Stomach (tissue), 9 donors: ENCODE measurements around the gene SGMS1. TPM values are rescaled to one million over a fixed set of nuclear protein-coding genes. Genes with fewer than 3 reads are reported as not detected.

ENCODE experiments used
- DNase-seq, 2 donors: peaks; one replicate each; pipeline versions ENCODE4 v3.0.0 to v3.0.0-alpha.2; 2013 to 2019
- H3K27ac ChIP-seq, 5 donors: fragments of 200-600 bp in 4 of 5; sonication (generic) in 4 of 5; one replicate each; pipeline ENCODE4 v1.5.1; 2013 to 2019; ENCODE audit warnings: mild to moderate bottlenecking in 1 of 5, moderate library complexity in 1 of 5
- H3K27me3 ChIP-seq, 3 donors: fragments of 200-600 bp; sonication (generic); one replicate each; pipeline ENCODE4 v1.5.1; 2017 to 2019; ENCODE audit warnings: mixed run types in 1 of 3
- H3K36me3 ChIP-seq, 4 donors: fragments of 200-600 bp; sonication (generic); 1 replicate in 3 of 4; 2 replicates in 1 of 4; pipeline ENCODE4 v1.5.1; 2016 to 2019
- H3K4me1 ChIP-seq, 4 donors: fragments of 200-600 bp; sonication (generic); one replicate each; pipeline ENCODE4 v1.5.1; 2016 to 2019
- H3K4me3 ChIP-seq, 4 donors: fragments of 200-600 bp; sonication (generic) in 3 of 4; one replicate each; pipeline ENCODE4 v1.5.1; 2016 to 2019; ENCODE audit warnings: mild to moderate bottlenecking in 1 of 4
- H3K9me3 ChIP-seq, 4 donors: fragments of 200-600 bp; sonication (generic); one replicate each; pipeline ENCODE4 v1.5.1; 2016 to 2019
- EP300 ChIP-seq: sonication (generic); formaldehyde crosslinking; IDR thresholded peaks from one replicate; pipeline ENCODE4 v1.6.1; 2017; ENCODE audit warnings: antibody characterized with exemption
- POLR2A ChIP-seq, 4 donors: fragments of 450-650 bp; IDR thresholded peaks; one replicate each; pipeline ENCODE4 v1.6.1; 2016; ENCODE audit warnings: antibody characterized with exemption in 4 of 4, control low read depth in 2 of 4, mild to moderate bottlenecking in 1 of 4, moderate library complexity in 1 of 4
- POLR2AphosphoS5 ChIP-seq, 3 donors: sonication (generic); formaldehyde crosslinking; IDR thresholded peaks; one replicate each; pipeline ENCODE4 v1.6.1; 2016; ENCODE audit warnings: antibody characterized with exemption in 3 of 3
- WGBS, 5 donors: extraction: QIAGEN DNeasy Blood & Tissue Kit in 3 of 5; methylation state at CpG; one replicate each; pipeline versions ENCODE4 v1.1.5 to v1.1.7; 2013 to 2018; 5-methylcytosine and 5-hydroxymethylcytosine counted together
- intact Hi-C: fragments of 100-400 bp; cut with DNase I; formaldehyde crosslinking; loops from one replicate; pipeline ENCODE4 v1.15.1; 2023; ENCODE audit warnings: low total_unique reads
- polyA plus RNA-seq, 3 donors: library from polyadenylated mRNA; stranded (reverse); fragments of 200-250 nt; gene quantifications; one replicate each; pipeline ENCODE4 v1.2.3, GENCODE V29; 2013
- total RNA-seq, 5 donors: library from RNA; depleted of rRNA; stranded (reverse); fragments of >200 nt; gene quantifications; one replicate each; pipeline versions ENCODE4 v1.1.0 to v1.2.3, GENCODE V29; 2014 to 2016
- TF ChIP-seq, protein P1 (sequence below), 7 experiments: fragments of 450-650 bp in 4 of 7; fragments of 200-600 bp in 3 of 7; sonication (generic) in 3 of 7; IDR thresholded peaks; one replicate each; pipeline ENCODE4 v1.5.1; 2016 to 2019; ENCODE audit warnings: antibody characterized with exemption in 7 of 7, control low read depth in 2 of 7, mild to moderate bottlenecking in 1 of 7
- donor health status: healthy with polysubstance abuse.
- donor health status: Bipolar disorder and iron deficiency.
- donor health status: healthy.

The SGMS1 gene
- total and polyA plus RNA-seq, 8 donors, result 6.2 to 229 (median 49.6) TPM

DNA sequence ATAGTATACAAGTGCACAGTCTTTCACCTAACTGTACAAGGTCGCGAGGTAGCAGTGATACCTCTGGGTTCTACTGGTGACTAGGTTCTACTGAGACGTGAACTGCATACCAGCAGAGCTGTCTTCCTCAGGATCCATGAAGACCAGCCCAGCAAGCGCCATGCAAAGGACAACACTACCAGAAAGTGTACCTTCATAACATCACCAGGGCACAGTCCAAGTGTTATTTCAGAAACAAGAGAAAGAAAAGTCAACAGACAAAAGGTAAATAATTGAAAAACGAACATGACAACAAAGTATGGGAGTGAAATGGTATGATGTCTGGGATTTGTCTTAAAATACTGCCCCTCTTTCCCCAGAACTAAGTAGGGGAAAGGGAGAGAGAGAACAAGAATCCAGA, 231.3 kb downstream of the SGMS1 start:
- peaks cover 4 to 53% (median 16%) of the 10 kb centered on the region in 4 donors for H3K4me1 ChIP-seq
- H3K27me3 ChIP-seq, result no peaks in the 10 kb centered on the region
- 84 to 95% (median 85%) methylated on average over 5 of the region's 5 CpGs for WGBS, 5 donors
- H3K9me3 ChIP-seq, result no peaks in the 10 kb centered on the region
- DNase-seq, result no peak
- no peaks in the 10 kb centered on the region for H3K36me3 ChIP-seq
- H3K27ac ChIP-seq, result no peak overlapping the region
- no peak overlapping the region for H3K4me3 ChIP-seq
- intact Hi-C loops, result no loop called here
- no peak for TF ChIP-seq POLR2AphosphoS5 (IDR thresholded peaks at IDR 0.05)
- TF ChIP-seq POLR2A (IDR thresholded peaks at IDR 0.05), result no peak
- no peak for TF ChIP-seq EP300
- TF ChIP-seq, protein P1, sequence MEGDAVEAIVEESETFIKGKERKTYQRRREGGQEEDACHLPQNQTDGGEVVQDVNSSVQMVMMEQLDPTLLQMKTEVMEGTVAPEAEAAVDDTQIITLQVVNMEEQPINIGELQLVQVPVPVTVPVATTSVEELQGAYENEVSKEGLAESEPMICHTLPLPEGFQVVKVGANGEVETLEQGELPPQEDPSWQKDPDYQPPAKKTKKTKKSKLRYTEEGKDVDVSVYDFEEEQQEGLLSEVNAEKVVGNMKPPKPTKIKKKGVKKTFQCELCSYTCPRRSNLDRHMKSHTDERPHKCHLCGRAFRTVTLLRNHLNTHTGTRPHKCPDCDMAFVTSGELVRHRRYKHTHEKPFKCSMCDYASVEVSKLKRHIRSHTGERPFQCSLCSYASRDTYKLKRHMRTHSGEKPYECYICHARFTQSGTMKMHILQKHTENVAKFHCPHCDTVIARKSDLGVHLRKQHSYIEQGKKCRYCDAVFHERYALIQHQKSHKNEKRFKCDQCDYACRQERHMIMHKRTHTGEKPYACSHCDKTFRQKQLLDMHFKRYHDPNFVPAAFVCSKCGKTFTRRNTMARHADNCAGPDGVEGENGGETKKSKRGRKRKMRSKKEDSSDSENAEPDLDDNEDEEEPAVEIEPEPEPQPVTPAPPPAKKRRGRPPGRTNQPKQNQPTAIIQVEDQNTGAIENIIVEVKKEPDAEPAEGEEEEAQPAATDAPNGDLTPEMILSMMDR (IDR thresholded peaks at IDR 0.05), result no peak

DNA sequence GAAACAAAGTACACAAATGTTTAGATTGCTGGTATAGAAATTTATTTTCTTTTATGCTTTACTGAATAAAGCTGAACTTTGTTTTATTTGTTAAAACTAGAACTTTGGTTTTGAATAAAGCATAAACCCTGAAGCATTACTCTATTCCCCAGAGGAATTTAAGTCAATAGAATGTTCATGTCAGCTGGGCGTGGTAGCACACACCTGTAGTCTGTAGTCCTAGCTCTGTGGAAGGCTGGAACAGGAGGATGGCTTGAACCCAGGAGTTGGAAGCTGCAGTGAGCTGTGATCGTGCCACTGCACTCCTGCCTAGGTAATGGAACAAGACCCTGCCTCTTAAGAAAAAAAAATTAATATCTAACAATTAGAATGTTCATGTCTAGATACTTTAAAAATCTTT, 233.5 kb downstream of the SGMS1 start:
- H3K27me3 ChIP-seq, result no peaks in the 10 kb centered on the region
- H3K36me3 ChIP-seq, result no peaks in the 10 kb centered on the region
- intact Hi-C loops, result no loop called here
- no peak for DNase-seq
- H3K27ac ChIP-seq, result no peak overlapping the region
- TF ChIP-seq EP300 (no peak), POLR2AphosphoS5 (IDR thresholded peaks at IDR 0.05) (no peak), POLR2A (IDR thresholded peaks at IDR 0.05) (no peak)
- TF ChIP-seq, protein P1 (IDR thresholded peaks at IDR 0.05), result no peak
- no peaks in the 10 kb centered on the region for H3K9me3 ChIP-seq
- no peak overlapping the region for H3K4me3 ChIP-seq
- peaks cover 4 to 53% (median 15%) of the 10 kb centered on the region in 4 donors for H3K4me1 ChIP-seq
- 70 to 94% (median 77%) methylated on average over 2 of the region's 2 CpGs for WGBS, 5 donors

DNA sequence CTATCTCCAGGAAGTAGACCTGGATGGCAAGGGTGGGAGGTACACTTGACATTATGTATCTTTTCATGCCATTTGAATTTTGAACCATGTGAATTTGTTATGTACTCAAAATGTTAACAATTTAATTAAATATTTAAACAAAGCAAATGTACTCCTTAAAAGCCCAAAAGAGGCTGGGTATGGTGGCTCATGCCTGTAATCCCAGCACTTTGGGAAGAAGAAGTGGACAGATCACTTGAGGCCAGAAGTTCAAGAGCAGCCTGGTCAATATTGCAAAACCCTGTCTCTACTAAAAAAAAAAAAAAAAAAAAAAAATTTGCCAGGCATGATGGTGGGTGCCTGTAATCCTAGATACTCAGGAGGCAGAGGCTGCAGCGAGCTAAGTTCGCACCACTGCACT, 235.6 kb downstream of the SGMS1 start:
- Histone ChIP-seq H3K4me1 (peaks cover 0 to 51% (median 20%) of the 10 kb centered on the region in 4 donors), H3K4me3 (no peak overlapping the region), H3K9me3 (no peaks in the 10 kb centered on the region), H3K27ac (no peak overlapping the region), H3K36me3 (no peaks in the 10 kb centered on the region), H3K27me3 (no peaks in the 10 kb centered on the region)
- DNase-seq, result no peak
- 96 to 100% (median 100%) methylated on average over 2 of the region's 2 CpGs for WGBS, 5 donors
- TF ChIP-seq EP300 (no peak), POLR2AphosphoS5 (IDR thresholded peaks at IDR 0.05) (no peak), POLR2A (IDR thresholded peaks at IDR 0.05) (no peak)
- TF ChIP-seq, protein P1 (IDR thresholded peaks at IDR 0.05), result no peak
- intact Hi-C loops, result no loop called here

DNA sequence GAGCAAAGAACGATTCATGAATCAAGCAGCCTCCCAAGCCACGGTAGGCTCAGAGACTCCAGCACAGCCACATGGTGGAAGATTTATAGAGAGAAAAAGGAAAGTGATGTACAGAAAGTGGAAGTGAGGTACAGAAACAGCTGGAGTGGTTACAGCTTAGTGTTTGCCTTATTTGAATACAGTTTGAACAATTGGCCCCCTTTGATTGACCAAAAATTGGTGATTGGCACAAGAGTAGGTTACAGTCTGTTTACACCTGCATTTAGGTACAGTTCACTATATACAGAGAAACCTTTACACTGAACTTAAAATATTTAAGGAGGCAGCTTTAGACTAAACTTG, 236.1 kb downstream of the SGMS1 start:
- intact Hi-C loops, result no loop called here
- H3K36me3 ChIP-seq, result no peaks in the 10 kb centered on the region
- peaks cover 0 to 55% (median 20%) of the 10 kb centered on the region in 4 donors for H3K4me1 ChIP-seq
- H3K27me3 ChIP-seq, result no peaks in the 10 kb centered on the region
- TF ChIP-seq POLR2AphosphoS5 (IDR thresholded peaks at IDR 0.05) (no peak), POLR2A (IDR thresholded peaks at IDR 0.05) (no peak), EP300 (no peak)
- TF ChIP-seq, protein P1 (IDR thresholded peaks at IDR 0.05), result no peak
- H3K4me3 ChIP-seq, result no peak overlapping the region
- DNase-seq, result no peak
- no peak overlapping the region for H3K27ac ChIP-seq
- 71 to 81% (median 75%) methylated on average over 2 of the region's 2 CpGs for WGBS, 5 donors
- H3K9me3 ChIP-seq, result no peaks in the 10 kb centered on the region
